PFSK-1 (cell line): Measurements from ENCODE around the gene HECTD3.

ENCODE experiments used
- FOXP2 ChIP-seq: optimal IDR thresholded peaks from 2 replicates; pipeline ENCODE3; 2011; ENCODE audit warnings: borderline replicate concordance, control low read depth, inconsistent platforms; ENCODE audit not compliant: insufficient read depth; ENCODE audit errors: extremely low read length, extremely low read depth
- POLR2AphosphoS5 ChIP-seq: IDR thresholded peaks from 2 replicates; pipeline ENCODE4 v1.6.1; 2012; ENCODE audit warnings: low read depth, mild to moderate bottlenecking, control low read depth, low read length, moderate library complexity
- REST ChIP-seq, 2 experiments: IDR thresholded peaks; 2 replicates each; pipeline versions ENCODE4 v1.6.1 to v1.8.0; 2011 to 2012; ENCODE audit warnings: low read depth in 2 of 2, low read length in 2 of 2, control low read depth in 1 of 2, inconsistent platforms in 1 of 2, mild to moderate bottlenecking in 1 of 2, moderate library complexity in 1 of 2; ENCODE audit not compliant: insufficient read depth in 1 of 2
- SIN3A ChIP-seq: IDR thresholded peaks from 2 replicates; pipeline ENCODE4 v1.6.1; 2012; ENCODE audit warnings: mild to moderate bottlenecking, low read length, moderate library complexity, borderline replicate concordance; ENCODE audit not compliant: insufficient read depth
- TAF1 ChIP-seq: IDR thresholded peaks from 2 replicates; pipeline ENCODE4 v1.6.1; 2012; ENCODE audit warnings: low read length, control low read depth, borderline replicate concordance; ENCODE audit not compliant: insufficient read depth

Gene HECTD3

GRCh38 chr1:45016090-45016697, 5.1 kb upstream of the HECTD3 start:
- no peak for TF ChIP-seq SIN3A
- TF ChIP-seq FOXP2, result no peak
- no peak for TF ChIP-seq POLR2AphosphoS5
- TF ChIP-seq REST (IDR thresholded peaks at IDR 0.05; ENCODE audit: insufficient read depth in 1 of 2, low read depth in 2 of 2, low read length in 2 of 2), result no peak
- TF ChIP-seq TAF1, result no peak

GRCh38 chr1:45015683-45016082, 4.6 kb upstream of the HECTD3 start:
- no peak for TF ChIP-seq REST (IDR thresholded peaks at IDR 0.05; ENCODE audit: insufficient read depth in 1 of 2, low read depth in 2 of 2, low read length in 2 of 2)
- no peak for TF ChIP-seq SIN3A
- no peak for TF ChIP-seq FOXP2
- TF ChIP-seq TAF1, result no peak
- no peak for TF ChIP-seq POLR2AphosphoS5

- TF ChIP-seq POLR2AphosphoS5 (no peak), FOXP2 (no peak), REST (IDR thresholded peaks at IDR 0.05; ENCODE audit: insufficient read depth in 1 of 2, low read depth in 2 of 2, low read length in 2 of 2) (no peak)
These were observed 3.4 kb upstream of the HECTD3 start for GRCh38 chr1:45014321-45015028.

GRCh38 chr1:45013551-45014209, 2.6 kb upstream of the HECTD3 start:
- TF ChIP-seq FOXP2 (no peak), POLR2AphosphoS5 (no peak), TAF1 (no peak), REST (IDR thresholded peaks at IDR 0.05; ENCODE audit: insufficient read depth in 1 of 2, low read depth in 2 of 2, low read length in 2 of 2) (no peak), SIN3A (no peak)
